Neural progenitor cell (in vitro differentiated cells): ENCODE results near the gene ATXN7L1. TPM values are rescaled to one million over a fixed set of nuclear protein-coding genes. Genes with fewer than 3 reads are reported as not detected.

Experiments used
- DNase-seq: peaks from one replicate; pipeline ENCODE4 v3.0.0-alpha.2; 2016; ENCODE audit warnings: low spot score
- H2AFZ ChIP-seq: fragments of 200-600 bp; sonication (generic); replicated peaks from 2 replicates; pipeline ENCODE4 v1.6.1; 2016; ENCODE audit warnings: antibody characterized with exemption
- H3F3A ChIP-seq: fragments of 200-600 bp; sonication (generic); 2 replicates; pipeline ENCODE4 v1.6.1; 2016; ENCODE audit warnings: antibody characterized with exemption, low read depth
- H3K27ac ChIP-seq: fragments of 200-600 bp; sonication (generic); 2 replicates; pipeline ENCODE4 v1.5.1; 2016; ENCODE audit warnings: mild to moderate bottlenecking
- H3K27me3 ChIP-seq: fragments of 200-600 bp; sonication (generic); 2 replicates; pipeline ENCODE4 v1.6.1; 2016; ENCODE audit warnings: mild to moderate bottlenecking, moderate library complexity
- H3K36me3 ChIP-seq: fragments of 200-600 bp; sonication (generic); 2 replicates; pipeline ENCODE4 v1.5.1; 2016
- H3K4me1 ChIP-seq: fragments of 200-600 bp; sonication (generic); 2 replicates; pipeline ENCODE4 v1.6.1; 2016; ENCODE audit warnings: mixed run types
- H3K4me2 ChIP-seq: fragments of 200-600 bp; sonication (generic); 2 replicates; pipeline ENCODE4 v1.6.1; 2016
- H3K4me3 ChIP-seq: fragments of 200-600 bp; sonication (generic); 2 replicates; pipeline ENCODE4 v1.5.1; 2016
- H3K79me2 ChIP-seq: fragments of 200-600 bp; sonication (generic); 2 replicates; pipeline ENCODE4 v1.6.1; 2016; ENCODE audit warnings: low read depth
- H3K9ac ChIP-seq: fragments of 200-600 bp; sonication (generic); 2 replicates; pipeline ENCODE4 v1.6.1; 2016
- H3K9me3 ChIP-seq: fragments of 200-600 bp; sonication (generic); 2 replicates; pipeline ENCODE4 v1.5.1; 2016; ENCODE audit warnings: low read depth
- H4K20me1 ChIP-seq: fragments of 200-600 bp; sonication (generic); 2 replicates; pipeline ENCODE4 v1.6.1; 2016; ENCODE audit warnings: low read depth
- H3K27ac Mint-ChIP-seq: 3 replicates; pipeline ENCODE4 v1.8.0; 2021; ENCODE audit warnings: mixed read lengths
- H3K27me3 Mint-ChIP-seq: 2 replicates; pipeline ENCODE4 v1.8.0; 2022; ENCODE audit warnings: low read depth, mild to moderate bottlenecking, inconsistent platforms, moderate library complexity, mixed read lengths; ENCODE audit not compliant: insufficient read depth
- H3K36me3 Mint-ChIP-seq: 3 replicates; pipeline ENCODE4 v1.8.0; 2021; ENCODE audit warnings: mixed read lengths
- H3K4me1 Mint-ChIP-seq: 3 replicates; pipeline ENCODE4 v1.8.0; 2021; ENCODE audit warnings: mixed read lengths
- H3K4me3 Mint-ChIP-seq: 3 replicates; pipeline ENCODE4 v1.8.0; 2021; ENCODE audit warnings: mild to moderate bottlenecking, moderate library complexity, mixed read lengths
- H3K9me3 Mint-ChIP-seq: 3 replicates; pipeline ENCODE4 v1.8.0; 2020; ENCODE audit warnings: mixed read lengths
- EZH2 ChIP-seq: fragments of 200-600 bp; sonication (generic); IDR thresholded peaks from 2 replicates; pipeline ENCODE4 v1.6.1; 2017; ENCODE audit warnings: antibody characterized with exemption, mild to moderate bottlenecking, moderate library complexity
- EZH2phosphoT487 ChIP-seq: fragments of 200-600 bp; sonication (generic); IDR thresholded peaks from 2 replicates; pipeline ENCODE4 v1.6.1; 2017; ENCODE audit warnings: antibody characterized with exemption
- total RNA-seq: library from RNA; depleted of rRNA; stranded (reverse); fragments of >200 nt; gene quantifications from 2 replicates; pipeline ENCODE4 v1.2.3, GENCODE V29; 2015; ENCODE audit warnings: low replicate concordance
- TF ChIP-seq, protein P1 (sequence below): fragments of 200-600 bp; sonication (generic); IDR thresholded peaks from 2 replicates; pipeline ENCODE4 v1.5.1; 2017; ENCODE audit warnings: antibody characterized with exemption, mild to moderate bottlenecking

Gene ATXN7L1
- total RNA-seq, 1 donor from 2014 or later, result 5.9 TPM

GRCh38 chr7:105621617-105622016, 254.8 kb downstream of the ATXN7L1 start:
- Histone ChIP-seq H3K36me3 (peaks cover 9% of the 10 kb centered on the region), H3K4me2 (no peak overlapping the region), H3K27ac (no peak overlapping the region), H4K20me1 (no peaks in the 10 kb centered on the region), H3K27me3 (no peaks in the 10 kb centered on the region), H3K79me2 (no peaks in the 10 kb centered on the region), H2AFZ (no peak overlapping the region), H3F3A (no peaks in the 10 kb centered on the region), H3K4me1 (no peaks in the 10 kb centered on the region), H3K9me3 (peaks cover 6% of the 10 kb centered on the region), H3K9ac (no peak overlapping the region), H3K4me3 (no peak overlapping the region)
- H3K4me1 Mint-ChIP-seq, result no peaks in the 10 kb centered on the region
- H3K9me3 Mint-ChIP-seq, result peaks cover 9% of the 10 kb centered on the region
- no peak overlapping the region for H3K4me3 Mint-ChIP-seq
- no peak overlapping the region for H3K27ac Mint-ChIP-seq
- peaks cover 29% of the 10 kb centered on the region for H3K36me3 Mint-ChIP-seq
- DNase-seq, result no peak
- TF ChIP-seq EZH2 (no peak), EZH2phosphoT487 (no peak)
- TF ChIP-seq, protein P1, sequence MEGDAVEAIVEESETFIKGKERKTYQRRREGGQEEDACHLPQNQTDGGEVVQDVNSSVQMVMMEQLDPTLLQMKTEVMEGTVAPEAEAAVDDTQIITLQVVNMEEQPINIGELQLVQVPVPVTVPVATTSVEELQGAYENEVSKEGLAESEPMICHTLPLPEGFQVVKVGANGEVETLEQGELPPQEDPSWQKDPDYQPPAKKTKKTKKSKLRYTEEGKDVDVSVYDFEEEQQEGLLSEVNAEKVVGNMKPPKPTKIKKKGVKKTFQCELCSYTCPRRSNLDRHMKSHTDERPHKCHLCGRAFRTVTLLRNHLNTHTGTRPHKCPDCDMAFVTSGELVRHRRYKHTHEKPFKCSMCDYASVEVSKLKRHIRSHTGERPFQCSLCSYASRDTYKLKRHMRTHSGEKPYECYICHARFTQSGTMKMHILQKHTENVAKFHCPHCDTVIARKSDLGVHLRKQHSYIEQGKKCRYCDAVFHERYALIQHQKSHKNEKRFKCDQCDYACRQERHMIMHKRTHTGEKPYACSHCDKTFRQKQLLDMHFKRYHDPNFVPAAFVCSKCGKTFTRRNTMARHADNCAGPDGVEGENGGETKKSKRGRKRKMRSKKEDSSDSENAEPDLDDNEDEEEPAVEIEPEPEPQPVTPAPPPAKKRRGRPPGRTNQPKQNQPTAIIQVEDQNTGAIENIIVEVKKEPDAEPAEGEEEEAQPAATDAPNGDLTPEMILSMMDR, result no peak
- peaks cover 2% of the 10 kb centered on the region for H3K27me3 Mint-ChIP-seq

- peaks cover 26% of the 10 kb centered on the region for H3K36me3 Mint-ChIP-seq
- Histone ChIP-seq H3K4me2 (no peak overlapping the region), H3K36me3 (peaks cover 6% of the 10 kb centered on the region), H3K9me3 (peaks cover 4% of the 10 kb centered on the region), H3F3A (no peaks in the 10 kb centered on the region), H3K79me2 (no peaks in the 10 kb centered on the region), H3K4me1 (no peaks in the 10 kb centered on the region), H3K27me3 (no peaks in the 10 kb centered on the region), H3K4me3 (no peak overlapping the region), H3K9ac (no peak overlapping the region), H4K20me1 (no peaks in the 10 kb centered on the region), H2AFZ (no peak overlapping the region), H3K27ac (no peak overlapping the region)
- H3K4me3 Mint-ChIP-seq, result no peak overlapping the region
- H3K9me3 Mint-ChIP-seq, result peaks cover 6% of the 10 kb centered on the region
- H3K27ac Mint-ChIP-seq, result no peak overlapping the region
- peaks cover 2% of the 10 kb centered on the region for H3K27me3 Mint-ChIP-seq
- no peak for DNase-seq
- TF ChIP-seq EZH2, result no peak
- TF ChIP-seq EZH2phosphoT487, result no peak
- TF ChIP-seq, protein P1, result no peak
- H3K4me1 Mint-ChIP-seq, result no peaks in the 10 kb centered on the region
Measured at GRCh38 chr7:105621176-105621575, 255.2 kb downstream of the ATXN7L1 start.

DNA sequence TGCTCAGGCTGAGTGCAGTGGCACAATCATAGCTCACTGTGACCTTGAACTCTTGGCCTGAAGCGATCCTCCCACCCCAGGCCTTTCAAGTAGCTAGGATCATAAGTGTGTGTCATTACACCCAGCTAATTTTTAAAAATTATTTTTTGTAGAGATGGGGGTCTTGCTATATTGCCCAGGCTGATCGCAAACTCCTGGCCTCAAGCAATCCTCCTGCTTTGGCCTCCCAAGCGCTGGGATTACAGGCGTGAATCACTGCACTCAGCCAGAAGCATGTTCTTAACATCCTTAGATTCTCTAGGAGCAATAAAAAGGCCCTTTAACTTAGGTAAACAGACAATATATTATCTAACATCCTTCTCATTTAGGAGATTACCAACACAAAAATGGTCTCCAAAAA, 256.8 kb downstream of the ATXN7L1 start:
- Histone ChIP-seq H4K20me1 (no peaks in the 10 kb centered on the region), H3K4me2 (no peak overlapping the region), H3K4me3 (no peak overlapping the region), H3F3A (no peaks in the 10 kb centered on the region), H3K79me2 (no peaks in the 10 kb centered on the region), H3K4me1 (no peaks in the 10 kb centered on the region), H3K27ac (no peak overlapping the region), H3K9me3 (no peaks in the 10 kb centered on the region), H3K9ac (no peak overlapping the region), H2AFZ (no peak overlapping the region), H3K36me3 (no peaks in the 10 kb centered on the region), H3K27me3 (no peaks in the 10 kb centered on the region)
- Mint-ChIP-seq H3K4me1 (no peaks in the 10 kb centered on the region), H3K4me3 (no peak overlapping the region), H3K9me3 (no peaks in the 10 kb centered on the region), H3K27ac (no peak overlapping the region), H3K27me3 (peaks cover 4% of the 10 kb centered on the region), H3K36me3 (peaks cover 19% of the 10 kb centered on the region)
- no peak for DNase-seq
- TF ChIP-seq EZH2 (no peak), EZH2phosphoT487 (no peak)
- TF ChIP-seq, protein P1, result no peak

GRCh38 chr7:105618016-105618296, 258.4 kb downstream of the ATXN7L1 start:
- H3K27me3 Mint-ChIP-seq, result peaks cover 7% of the 10 kb centered on the region
- Histone ChIP-seq H3K4me3 (no peak overlapping the region), H3K79me2 (no peaks in the 10 kb centered on the region), H4K20me1 (no peaks in the 10 kb centered on the region), H3K27ac (no peak overlapping the region), H3K4me1 (no peaks in the 10 kb centered on the region), H3K27me3 (no peaks in the 10 kb centered on the region), H2AFZ (no peak overlapping the region), H3F3A (no peaks in the 10 kb centered on the region), H3K36me3 (no peaks in the 10 kb centered on the region), H3K9me3 (no peaks in the 10 kb centered on the region), H3K4me2 (no peak overlapping the region), H3K9ac (no peak overlapping the region)
- no peak for DNase-seq
- peaks cover 18% of the 10 kb centered on the region for H3K36me3 Mint-ChIP-seq
- no peaks in the 10 kb centered on the region for H3K9me3 Mint-ChIP-seq
- TF ChIP-seq EZH2 (no peak), EZH2phosphoT487 (no peak)
- TF ChIP-seq, protein P1, result no peak
- no peak overlapping the region for H3K4me3 Mint-ChIP-seq
- no peaks in the 10 kb centered on the region for H3K4me1 Mint-ChIP-seq
- no peak overlapping the region for H3K27ac Mint-ChIP-seq
